Measurements from ENCODE around the gene CARNS1. TPM values are rescaled to one million over a fixed set of nuclear protein-coding genes. Genes with fewer than 3 reads are reported as not detected.

The CARNS1 gene
- total and polyA plus RNA-seq, 3 donors from 2014 or later: 0.74 to 1.6 (median 1.3) TPM

GRCh38 chr11:67451658-67451976 lies 36.1 kb downstream of the CARNS1 start:
- intact Hi-C loops (cut with DNase I; ENCODE audit: low total_unique reads): no loop called here
- no peaks in the 10 kb centered on the region for H3K9me3 ChIP-seq
- no peaks in the 10 kb centered on the region for H3K27me3 ChIP-seq
- DNase-seq: no peak
- no peak for TF ChIP-seq POLR2A (IDR thresholded peaks at IDR 0.05)
- TF ChIP-seq, protein P1, sequence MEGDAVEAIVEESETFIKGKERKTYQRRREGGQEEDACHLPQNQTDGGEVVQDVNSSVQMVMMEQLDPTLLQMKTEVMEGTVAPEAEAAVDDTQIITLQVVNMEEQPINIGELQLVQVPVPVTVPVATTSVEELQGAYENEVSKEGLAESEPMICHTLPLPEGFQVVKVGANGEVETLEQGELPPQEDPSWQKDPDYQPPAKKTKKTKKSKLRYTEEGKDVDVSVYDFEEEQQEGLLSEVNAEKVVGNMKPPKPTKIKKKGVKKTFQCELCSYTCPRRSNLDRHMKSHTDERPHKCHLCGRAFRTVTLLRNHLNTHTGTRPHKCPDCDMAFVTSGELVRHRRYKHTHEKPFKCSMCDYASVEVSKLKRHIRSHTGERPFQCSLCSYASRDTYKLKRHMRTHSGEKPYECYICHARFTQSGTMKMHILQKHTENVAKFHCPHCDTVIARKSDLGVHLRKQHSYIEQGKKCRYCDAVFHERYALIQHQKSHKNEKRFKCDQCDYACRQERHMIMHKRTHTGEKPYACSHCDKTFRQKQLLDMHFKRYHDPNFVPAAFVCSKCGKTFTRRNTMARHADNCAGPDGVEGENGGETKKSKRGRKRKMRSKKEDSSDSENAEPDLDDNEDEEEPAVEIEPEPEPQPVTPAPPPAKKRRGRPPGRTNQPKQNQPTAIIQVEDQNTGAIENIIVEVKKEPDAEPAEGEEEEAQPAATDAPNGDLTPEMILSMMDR (IDR thresholded peaks at IDR 0.05): no peak
- no peaks in the 10 kb centered on the region for H3K36me3 ChIP-seq (ENCODE audit: low read depth, missing control alignments)
- 93 to 96% methylated on average over 14 of the region's 14 CpGs for WGBS, 2 donors
- no peak overlapping the region for H3K4me3 ChIP-seq
- H3K27ac ChIP-seq: no peak overlapping the region
- H3K4me1 ChIP-seq: no peaks in the 10 kb centered on the region

DNA sequence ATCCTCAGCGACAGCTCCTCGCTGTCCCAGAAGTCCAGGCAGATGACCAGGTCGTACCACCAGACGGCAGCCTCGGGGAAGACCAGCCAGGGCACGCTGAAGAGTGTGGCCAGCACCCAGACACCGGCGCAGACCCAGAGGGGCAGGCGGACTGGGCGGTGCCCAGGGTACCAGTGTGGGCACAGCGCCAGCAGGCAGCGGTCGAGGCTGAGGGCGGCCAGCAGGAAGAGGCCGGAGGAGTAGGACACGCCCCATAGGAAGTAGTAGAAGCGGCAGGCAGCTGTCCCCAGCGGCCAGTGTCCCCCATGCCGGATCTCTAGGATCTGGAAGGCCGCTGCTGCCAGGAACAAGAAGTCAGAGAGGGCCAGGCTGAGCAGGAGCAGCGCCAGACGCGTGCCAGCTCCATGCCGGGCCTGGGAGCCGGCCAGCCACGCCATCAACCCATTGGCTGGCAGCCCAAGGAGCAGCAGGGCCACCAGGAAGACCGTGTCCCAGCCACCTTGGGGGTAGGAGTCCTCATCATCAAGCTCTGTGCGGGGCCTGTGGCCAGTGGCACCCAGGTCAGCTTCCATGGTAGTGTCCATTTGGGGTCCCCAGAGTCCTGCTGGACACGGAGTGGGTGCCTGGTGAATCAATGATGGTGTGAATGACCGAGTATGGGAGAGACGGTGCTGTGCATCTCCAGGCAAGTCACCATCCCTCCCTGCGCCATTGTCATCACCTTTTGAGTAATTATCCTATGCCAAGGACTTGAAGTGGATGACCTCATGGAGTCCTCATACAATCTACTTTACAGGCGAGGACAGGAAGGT lies 36.9 kb downstream of the CARNS1 start, which contains the start of gene GPR152:
Gene GPR152, minus strand, starts transcription at position 589 of the 812 bp plus-strand sequence. Its CDS starts 5 bp downstream, at position 584.
- no peak for DNase-seq
- Histone ChIP-seq H3K27ac (no peak within 1 kb of the TSS), H3K27me3 (no peaks in the 10 kb centered on the region), H3K4me1 (no peaks in the 10 kb centered on the region), H3K4me3 (no peak within 1 kb of the TSS), H3K36me3 (ENCODE audit: low read depth, missing control alignments) (no peaks in the 10 kb centered on the region), H3K9me3 (no peaks in the 10 kb centered on the region)
- TF ChIP-seq POLR2A (IDR thresholded peaks at IDR 0.05): no peak
- 88% methylated on average over 20 to 27 of the region's 33 CpGs for WGBS, 2 donors
- intact Hi-C loops (cut with DNase I; ENCODE audit: low total_unique reads): no loop called here

GRCh38 chr11:67453816-67454732 lies 38.6 kb downstream of the CARNS1 start:
- Histone ChIP-seq H3K27me3 (no peaks in the 10 kb centered on the region), H3K36me3 (ENCODE audit: low read depth, missing control alignments) (no peaks in the 10 kb centered on the region), H3K9me3 (no peaks in the 10 kb centered on the region), H3K27ac (no peak overlapping the region), H3K4me1 (no peaks in the 10 kb centered on the region), H3K4me3 (no peak overlapping the region)
- no peak for DNase-seq
- intact Hi-C loops (cut with DNase I; ENCODE audit: low total_unique reads): no loop called here
- no peak for TF ChIP-seq POLR2A (IDR thresholded peaks at IDR 0.05)
- TF ChIP-seq, protein P1 (IDR thresholded peaks at IDR 0.05): no peak
- 81 to 94% methylated on average over 9 to 21 of the region's 21 CpGs for WGBS, 2 donors

DNA sequence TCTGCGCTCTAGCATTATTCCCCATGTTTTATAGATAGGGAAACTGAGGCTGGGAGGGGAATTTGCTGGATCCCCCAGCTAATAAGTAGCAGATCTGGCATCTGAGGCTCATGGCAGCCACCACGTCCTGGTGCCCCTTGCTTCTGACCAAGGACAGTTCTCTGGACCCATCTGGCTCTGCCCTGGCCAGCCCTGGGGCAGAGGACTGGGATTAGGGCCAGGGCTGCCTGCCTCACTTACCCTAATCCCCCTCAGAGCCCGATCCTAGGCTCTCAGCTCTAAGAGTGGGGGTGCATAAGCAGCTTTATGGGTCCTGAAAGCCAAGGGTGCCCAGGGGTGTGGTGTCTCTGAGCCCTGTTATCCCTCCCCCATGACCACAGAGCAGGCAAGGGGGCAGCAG lies 39.6 kb downstream of the CARNS1 start, which contains the start of gene CABP4:
Gene CABP4, plus strand, starts transcription at position 301 of the 400 bp plus-strand sequence. Its CDS starts 70 bp downstream, at position 371.
- no peak within 1 kb of the TSS for H3K4me3 ChIP-seq
- H3K27ac ChIP-seq: no peak within 1 kb of the TSS
- intact Hi-C loops (cut with DNase I; ENCODE audit: low total_unique reads): no loop called here
- WGBS, 2 donors: 92 to 93% methylated on average over 3 of the region's 3 CpGs
- H3K36me3 ChIP-seq (ENCODE audit: low read depth, missing control alignments): no peaks in the 10 kb centered on the region
- no peak for DNase-seq
- TF ChIP-seq POLR2A (IDR thresholded peaks at IDR 0.05): no peak
- TF ChIP-seq, protein P1 (IDR thresholded peaks at IDR 0.05): no peak
- no peaks in the 10 kb centered on the region for H3K27me3 ChIP-seq
- no peaks in the 10 kb centered on the region for H3K9me3 ChIP-seq
- no peaks in the 10 kb centered on the region for H3K4me1 ChIP-seq

DNA sequence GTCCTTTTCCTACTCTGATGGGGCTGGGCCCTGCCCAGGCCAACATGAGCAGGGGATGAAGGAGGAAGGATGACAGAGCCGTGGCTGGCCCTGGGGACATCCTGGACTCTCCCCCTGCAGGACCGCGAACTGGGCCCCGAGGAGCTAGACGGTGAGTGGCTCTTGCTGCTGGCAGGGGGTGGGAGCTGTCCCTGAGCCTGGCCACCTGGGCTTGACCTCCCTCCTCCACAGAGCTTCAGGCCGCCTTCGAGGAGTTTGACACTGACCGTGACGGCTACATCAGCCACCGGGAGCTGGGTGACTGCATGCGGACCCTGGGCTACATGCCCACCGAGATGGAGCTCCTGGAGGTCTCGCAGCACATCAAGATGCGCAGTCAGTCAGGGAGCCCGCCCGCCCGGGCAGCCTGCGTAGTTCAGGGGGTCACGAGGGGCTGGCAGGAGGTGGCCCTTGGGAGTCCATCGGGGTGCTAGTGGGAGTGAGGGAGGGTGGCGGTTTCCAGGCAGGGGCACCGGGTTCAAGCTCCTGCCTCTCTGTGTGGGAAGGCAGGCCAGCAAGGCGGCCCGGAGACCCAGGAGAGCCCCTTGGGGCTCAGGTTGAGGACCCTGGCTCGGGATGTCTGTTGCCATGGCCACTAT lies 40.7 kb downstream of the CARNS1 start:
- 50 to 74% methylated on average over 1 to 25 of the region's 25 CpGs for WGBS, 2 donors
- Histone ChIP-seq H3K27ac (no peak overlapping the region), H3K9me3 (no peaks in the 10 kb centered on the region), H3K36me3 (ENCODE audit: low read depth, missing control alignments) (no peaks in the 10 kb centered on the region), H3K27me3 (no peaks in the 10 kb centered on the region), H3K4me3 (no peak overlapping the region), H3K4me1 (no peaks in the 10 kb centered on the region)
- TF ChIP-seq, protein P1 (IDR thresholded peaks at IDR 0.05): no peak
- no peak for TF ChIP-seq POLR2A (IDR thresholded peaks at IDR 0.05)
- DNase-seq: no peak
- intact Hi-C loops (cut with DNase I; ENCODE audit: low total_unique reads): no loop called here

Data from testis (tissue), 3 donors.